ENCODE measurements around the gene CD83.

CD83 gene

DNA sequence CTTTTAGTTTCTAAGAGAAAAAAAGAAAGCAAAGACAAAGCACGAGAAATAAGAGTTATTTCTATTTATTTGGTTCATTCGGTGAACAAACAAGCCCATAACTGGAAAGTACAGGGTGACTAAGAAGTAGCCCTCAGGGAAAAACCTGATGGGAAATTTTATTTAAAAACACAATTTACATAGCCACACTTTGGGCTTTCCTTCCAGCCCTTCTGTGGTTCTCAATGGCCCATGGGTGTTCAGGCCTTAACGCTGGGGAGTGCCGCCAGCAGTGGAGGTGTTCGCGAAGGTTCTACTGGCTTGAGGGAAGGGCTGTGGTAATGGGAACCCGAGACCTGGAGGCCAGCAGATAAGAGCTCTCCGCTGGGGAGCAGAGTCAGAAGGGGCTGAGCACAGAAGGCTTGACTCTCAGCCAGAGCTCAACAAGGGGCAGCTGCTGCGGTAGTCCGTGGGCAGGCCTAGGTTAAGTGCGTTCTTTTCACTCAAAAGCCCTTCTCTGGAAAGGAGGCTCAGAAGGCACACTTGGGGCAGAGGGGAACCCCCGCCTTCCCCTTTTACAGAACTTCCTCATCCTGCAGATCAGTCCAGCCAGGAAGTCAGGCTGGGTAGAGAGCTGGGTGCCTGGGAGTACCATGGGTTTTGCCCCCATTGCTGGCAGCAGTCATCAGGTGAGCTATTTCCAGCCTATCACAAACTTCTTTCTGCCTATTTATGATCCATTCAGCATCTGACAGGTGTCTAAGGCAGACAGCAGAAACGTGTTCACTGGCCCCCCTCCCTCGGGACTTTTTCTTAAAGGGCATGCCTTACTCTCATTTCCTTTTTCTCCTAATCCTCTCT is 8.8 kb upstream of the CD83 start:
- peaks cover 17% of the 10 kb centered on the region for H3K9me3 ChIP-seq (ENCODE audit: control insufficient read depth, low read length)
- H3K27me3 ChIP-seq (replicated peaks; ENCODE audit: control insufficient read depth, insufficient read depth, low read length): peaks cover 26% of the 10 kb centered on the region
- no peaks in the 10 kb centered on the region for H3K4me1 ChIP-seq (ENCODE audit: control insufficient read depth, insufficient read depth, low read length)
- no peak overlapping the region for H3K4me3 ChIP-seq (ENCODE audit: low read length)
- no peaks in the 10 kb centered on the region for H3K36me3 ChIP-seq (ENCODE audit: control insufficient read depth, insufficient read depth, low read length, severe bottlenecking)
- no peak overlapping the region for H3K9ac ChIP-seq (ENCODE audit: low read length)
- no peak for DNase-seq (ENCODE audit: low read depth)

DNA sequence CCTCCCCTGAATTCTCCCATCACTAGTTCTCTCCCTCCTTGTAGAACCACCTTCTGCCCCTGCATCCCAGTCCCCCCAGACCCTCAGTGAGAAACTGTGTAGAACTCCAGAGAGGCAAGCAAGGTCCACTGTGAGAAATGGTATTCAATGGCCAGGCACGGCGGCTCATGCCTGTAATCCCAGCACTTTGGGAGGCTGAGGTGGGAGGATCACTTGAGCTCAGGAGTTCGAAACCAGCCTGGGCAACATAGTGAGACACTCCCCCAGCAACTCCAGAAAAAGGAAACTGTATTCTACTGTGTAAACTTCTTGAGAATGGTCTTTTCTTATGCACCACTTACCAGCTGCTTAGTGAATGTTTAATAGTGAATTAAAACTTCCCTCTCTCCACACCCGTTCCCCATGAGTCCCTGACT is 8.2 kb upstream of the CD83 start:
- Histone ChIP-seq H3K4me1 (ENCODE audit: control insufficient read depth, insufficient read depth, low read length) (no peaks in the 10 kb centered on the region), H3K4me3 (ENCODE audit: low read length) (no peak overlapping the region), H3K27me3 (replicated peaks; ENCODE audit: control insufficient read depth, insufficient read depth, low read length) (peaks cover 20% of the 10 kb centered on the region), H3K9me3 (ENCODE audit: control insufficient read depth, low read length) (peaks cover 17% of the 10 kb centered on the region), H3K36me3 (ENCODE audit: control insufficient read depth, insufficient read depth, low read length, severe bottlenecking) (no peaks in the 10 kb centered on the region), H3K9ac (ENCODE audit: low read length) (no peak overlapping the region)
- no peak for DNase-seq (ENCODE audit: low read depth)

DNA sequence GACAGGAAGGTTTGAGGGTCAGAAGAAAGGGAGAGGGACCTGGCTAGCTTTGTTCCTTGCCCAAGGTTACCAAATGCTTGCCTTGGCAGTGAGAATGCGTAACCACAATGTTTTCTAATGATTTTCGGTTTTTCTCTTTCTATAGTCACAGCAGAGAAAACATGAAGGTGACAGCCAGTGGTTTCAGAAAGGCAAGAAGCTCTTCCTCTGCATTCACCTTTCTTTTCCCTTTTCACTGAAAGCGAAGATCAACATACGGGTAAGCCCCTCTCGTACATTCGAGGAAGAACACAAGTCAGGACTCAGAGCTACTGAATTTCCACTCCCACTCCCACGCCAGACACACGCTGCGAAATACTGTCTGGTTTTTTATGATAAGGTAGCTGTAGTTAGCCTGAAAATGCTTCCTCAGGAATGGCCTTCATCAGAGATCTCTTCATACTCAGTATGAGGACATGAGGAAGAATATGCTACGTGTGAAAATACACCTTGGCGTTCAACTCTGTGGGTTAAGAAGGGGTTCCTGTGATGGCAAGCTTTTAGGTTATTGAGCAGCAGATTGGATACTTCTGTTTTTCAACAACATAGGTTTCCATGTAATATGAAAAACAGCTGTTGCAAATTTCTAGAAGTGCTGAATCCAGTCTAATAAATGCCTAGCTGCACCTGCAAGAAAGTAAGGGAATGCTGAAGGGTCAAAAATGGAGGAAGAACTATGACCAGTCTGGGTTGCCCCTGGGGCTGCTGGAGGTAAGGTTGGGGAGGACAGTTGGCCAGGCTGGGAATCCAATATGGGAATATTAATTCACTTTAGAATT is 7.4 kb upstream of the CD83 start:
- H3K4me1 ChIP-seq (ENCODE audit: control insufficient read depth, insufficient read depth, low read length): no peaks in the 10 kb centered on the region
- H3K36me3 ChIP-seq (ENCODE audit: control insufficient read depth, insufficient read depth, low read length, severe bottlenecking): no peaks in the 10 kb centered on the region
- H3K9me3 ChIP-seq (ENCODE audit: control insufficient read depth, low read length): peaks cover 17% of the 10 kb centered on the region
- no peak for DNase-seq (ENCODE audit: low read depth)
- H3K4me3 ChIP-seq (ENCODE audit: low read length): no peak overlapping the region
- H3K9ac ChIP-seq (ENCODE audit: low read length): no peak overlapping the region
- peaks cover 15% of the 10 kb centered on the region for H3K27me3 ChIP-seq (replicated peaks; ENCODE audit: control insufficient read depth, insufficient read depth, low read length)

DNA sequence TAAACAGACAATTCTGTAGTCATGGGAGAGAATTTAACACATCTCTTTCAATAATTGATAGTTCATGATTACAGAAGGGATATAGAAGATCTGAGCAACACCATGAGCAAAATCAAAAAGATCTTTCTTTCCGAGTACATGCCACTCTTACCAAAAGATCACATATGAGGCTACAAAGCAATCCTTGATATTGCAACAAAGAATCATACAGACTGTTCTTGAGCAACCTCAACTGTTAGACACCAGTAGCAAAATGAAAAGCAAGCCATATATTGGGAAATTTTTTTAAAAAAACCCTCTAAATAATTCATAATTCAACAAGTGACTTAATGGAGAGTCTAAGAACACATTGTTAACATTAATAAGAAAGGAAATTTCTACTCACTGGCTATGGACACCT is 3.6 kb upstream of the CD83 start:
- H3K27me3 ChIP-seq (replicated peaks; ENCODE audit: control insufficient read depth, insufficient read depth, low read length): peaks cover 11% of the 10 kb centered on the region

DNA sequence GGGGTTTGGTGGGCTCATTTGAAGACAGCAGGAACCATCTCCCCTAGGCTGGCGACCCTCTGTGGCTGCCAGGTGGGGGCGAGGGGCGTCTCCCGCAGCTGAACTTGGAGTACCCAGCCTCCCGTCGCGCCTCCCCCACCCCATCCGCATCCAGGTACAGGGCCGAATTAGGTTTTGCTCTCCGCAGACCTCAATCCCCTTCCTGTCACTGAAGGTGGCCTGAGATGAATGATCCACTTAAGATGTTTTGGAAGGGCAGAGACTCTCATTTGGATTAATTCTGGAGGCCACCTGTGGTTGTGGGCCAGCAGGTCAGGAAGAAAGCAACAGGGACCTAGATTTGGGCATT is 493 bp downstream of the CD83 start:
- Histone ChIP-seq H3K9me3 (ENCODE audit: control insufficient read depth, low read length) (no peaks in the 10 kb centered on the region), H3K36me3 (ENCODE audit: control insufficient read depth, insufficient read depth, low read length, severe bottlenecking) (no peaks in the 10 kb centered on the region), H3K4me1 (ENCODE audit: control insufficient read depth, insufficient read depth, low read length) (peaks cover 5% of the 10 kb centered on the region), H3K27me3 (replicated peaks; ENCODE audit: control insufficient read depth, insufficient read depth, low read length) (no peaks in the 10 kb centered on the region), H3K9ac (ENCODE audit: low read length) (peak overlapping the region; percentile 83), H3K4me3 (ENCODE audit: low read length) (peak overlapping the region; percentile 84)
- no peak for DNase-seq (ENCODE audit: low read depth)

More for the DNA sequence above, 3.6 kb upstream of the CD83 start:
- Histone ChIP-seq H3K9ac (ENCODE audit: low read length) (no peak overlapping the region), H3K36me3 (ENCODE audit: control insufficient read depth, insufficient read depth, low read length, severe bottlenecking) (no peaks in the 10 kb centered on the region), H3K9me3 (ENCODE audit: control insufficient read depth, low read length) (no peaks in the 10 kb centered on the region), H3K4me3 (ENCODE audit: low read length) (no peak overlapping the region), H3K4me1 (ENCODE audit: control insufficient read depth, insufficient read depth, low read length) (peaks cover 5% of the 10 kb centered on the region)
- no peak for DNase-seq (ENCODE audit: low read depth)

DNA sequence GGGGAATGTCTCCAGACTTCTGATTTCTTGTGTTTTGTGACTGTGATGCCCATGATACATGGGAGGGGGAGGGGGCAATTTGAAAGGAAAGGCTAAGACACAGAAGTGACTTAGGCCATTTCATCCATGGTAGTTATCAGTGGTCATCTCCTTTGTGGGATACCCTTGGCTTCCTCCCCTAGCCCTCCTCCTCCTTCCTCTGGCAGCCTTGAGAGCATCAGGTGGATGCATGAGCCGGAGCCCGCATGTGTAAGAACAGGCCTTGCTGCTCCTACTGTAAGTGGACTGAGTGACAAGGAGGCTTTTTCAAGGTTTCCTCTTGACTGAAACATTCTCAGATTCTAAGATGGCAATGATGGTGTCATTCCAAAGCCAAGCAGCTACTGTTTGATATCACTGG is 874 bp downstream of the CD83 start:
- Histone ChIP-seq H3K9ac (ENCODE audit: low read length) (no peak overlapping the region), H3K36me3 (ENCODE audit: control insufficient read depth, insufficient read depth, low read length, severe bottlenecking) (no peaks in the 10 kb centered on the region), H3K9me3 (ENCODE audit: control insufficient read depth, low read length) (no peaks in the 10 kb centered on the region), H3K27me3 (replicated peaks; ENCODE audit: control insufficient read depth, insufficient read depth, low read length) (no peaks in the 10 kb centered on the region), H3K4me3 (ENCODE audit: low read length) (peak overlapping the region; percentile 84), H3K4me1 (ENCODE audit: control insufficient read depth, insufficient read depth, low read length) (peaks cover 5% of the 10 kb centered on the region)
- no peak for DNase-seq (ENCODE audit: low read depth)

DNA sequence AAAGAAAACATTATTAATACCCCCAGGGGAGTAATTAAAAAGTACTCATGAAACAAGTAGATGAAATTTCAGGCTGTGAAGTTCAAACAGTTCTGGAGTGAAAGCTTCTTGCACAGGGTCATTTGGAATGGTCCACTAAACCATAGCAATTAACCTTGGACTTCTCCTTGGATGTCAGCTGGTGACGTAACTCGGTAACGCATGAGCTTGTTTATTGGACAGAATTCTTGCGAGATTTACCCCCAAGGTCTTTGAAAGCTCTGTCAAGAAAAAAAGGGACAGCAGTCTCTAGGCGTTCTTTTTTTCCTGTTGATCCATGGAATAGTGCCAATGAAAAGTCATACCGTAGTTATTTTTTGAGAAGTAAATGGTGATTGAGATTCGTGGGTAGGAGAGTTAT is 2.2 kb downstream of the CD83 start:
- H3K9me3 ChIP-seq (ENCODE audit: control insufficient read depth, low read length): no peaks in the 10 kb centered on the region

DNA sequence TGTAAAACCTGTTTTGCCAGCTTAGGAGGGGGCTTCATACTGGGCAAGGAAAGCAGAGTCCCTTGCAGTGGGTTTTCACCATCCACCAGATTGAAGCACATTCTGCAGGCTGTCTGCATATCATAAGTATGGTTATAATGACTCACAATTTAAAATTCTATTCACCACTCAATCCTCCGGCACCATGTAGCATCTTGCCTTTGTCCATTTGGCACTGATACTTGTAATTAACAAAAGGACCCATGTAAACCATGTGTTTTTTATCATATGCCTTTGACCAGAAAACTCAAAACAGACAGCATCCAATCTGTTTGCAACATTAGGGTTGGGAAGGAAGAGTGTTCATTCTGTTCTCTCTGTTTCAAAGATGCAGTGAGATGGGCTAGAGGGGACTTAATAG is 3.0 kb downstream of the CD83 start:
- no peak overlapping the region for H3K4me3 ChIP-seq (ENCODE audit: low read length)
- no peaks in the 10 kb centered on the region for H3K27me3 ChIP-seq (replicated peaks; ENCODE audit: control insufficient read depth, insufficient read depth, low read length)
- peaks cover 5% of the 10 kb centered on the region for H3K4me1 ChIP-seq (ENCODE audit: control insufficient read depth, insufficient read depth, low read length)
- no peak for DNase-seq (ENCODE audit: low read depth)
- H3K9ac ChIP-seq (ENCODE audit: low read length): no peak overlapping the region
- H3K36me3 ChIP-seq (ENCODE audit: control insufficient read depth, insufficient read depth, low read length, severe bottlenecking): no peaks in the 10 kb centered on the region
- no peaks in the 10 kb centered on the region for H3K9me3 ChIP-seq (ENCODE audit: control insufficient read depth, low read length)

More for the DNA sequence above, 2.2 kb downstream of the CD83 start:
- Histone ChIP-seq H3K4me3 (ENCODE audit: low read length) (no peak overlapping the region), H3K9ac (ENCODE audit: low read length) (no peak overlapping the region), H3K36me3 (ENCODE audit: control insufficient read depth, insufficient read depth, low read length, severe bottlenecking) (no peaks in the 10 kb centered on the region), H3K27me3 (replicated peaks; ENCODE audit: control insufficient read depth, insufficient read depth, low read length) (no peaks in the 10 kb centered on the region), H3K4me1 (ENCODE audit: control insufficient read depth, insufficient read depth, low read length) (peaks cover 5% of the 10 kb centered on the region)
- no peak for DNase-seq (ENCODE audit: low read depth)

DNA sequence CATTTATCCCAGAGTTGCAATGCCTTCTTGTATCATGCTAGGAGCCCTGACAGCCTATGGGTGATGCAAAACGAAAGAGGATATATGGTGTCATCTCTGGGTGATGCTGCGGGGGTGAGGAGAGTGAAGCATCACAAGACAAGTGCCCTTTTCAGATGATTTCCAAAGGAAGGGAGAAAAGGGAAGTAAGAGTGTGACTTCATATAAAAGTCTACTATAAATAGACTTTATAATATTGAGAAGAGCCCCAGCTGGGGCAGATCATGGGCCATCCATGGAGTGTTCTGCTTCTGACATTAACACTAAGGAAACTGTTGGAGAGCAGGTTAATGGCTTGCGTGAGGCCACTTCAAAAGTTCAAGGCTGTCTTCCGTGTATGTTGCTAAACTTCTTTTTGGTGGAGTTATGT is 4.4 kb downstream of the CD83 start:
- no peaks in the 10 kb centered on the region for H3K9me3 ChIP-seq (ENCODE audit: control insufficient read depth, low read length)
- peaks cover 5% of the 10 kb centered on the region for H3K4me1 ChIP-seq (ENCODE audit: control insufficient read depth, insufficient read depth, low read length)
- no peaks in the 10 kb centered on the region for H3K36me3 ChIP-seq (ENCODE audit: control insufficient read depth, insufficient read depth, low read length, severe bottlenecking)
- H3K4me3 ChIP-seq (ENCODE audit: low read length): no peak overlapping the region
- no peak overlapping the region for H3K9ac ChIP-seq (ENCODE audit: low read length)
- DNase-seq (ENCODE audit: low read depth): no peak
- no peaks in the 10 kb centered on the region for H3K27me3 ChIP-seq (replicated peaks; ENCODE audit: control insufficient read depth, insufficient read depth, low read length)

DNA sequence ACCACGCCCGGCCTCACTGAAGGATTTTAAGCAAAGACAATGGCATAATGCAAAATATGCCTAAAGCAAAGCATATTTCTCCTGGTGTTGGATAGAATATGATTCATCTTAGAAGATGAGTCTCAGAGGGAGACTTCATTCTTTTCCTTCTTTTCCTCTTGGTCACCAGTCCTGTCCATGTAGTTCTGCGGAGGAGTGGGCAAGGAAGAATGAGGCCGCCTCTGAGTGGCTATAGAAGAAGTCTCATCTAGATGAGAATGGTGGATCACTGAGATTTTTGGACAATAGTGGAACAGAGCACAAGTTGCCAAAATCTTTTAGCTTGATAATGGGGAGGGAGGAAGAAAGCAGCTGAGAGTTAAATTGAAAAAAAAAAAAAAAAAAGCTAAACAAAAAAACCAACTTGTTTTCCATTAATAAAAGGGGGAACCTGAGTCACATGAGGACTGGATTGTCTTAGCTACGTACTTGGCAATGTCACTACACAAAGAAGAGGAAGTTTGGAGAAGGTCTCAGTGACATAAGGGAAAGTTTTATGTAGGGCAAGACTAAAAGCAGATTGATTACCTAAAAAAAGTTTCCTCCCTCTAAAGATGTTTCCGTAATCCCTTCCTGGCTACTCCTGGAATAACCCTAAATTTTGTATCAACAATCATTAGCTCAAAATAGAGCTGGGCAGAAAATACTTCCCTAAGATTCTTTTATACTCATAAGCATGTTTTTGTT is 6.0 kb downstream of the CD83 start:
- no peaks in the 10 kb centered on the region for H3K36me3 ChIP-seq (ENCODE audit: control insufficient read depth, insufficient read depth, low read length, severe bottlenecking)

DNA sequence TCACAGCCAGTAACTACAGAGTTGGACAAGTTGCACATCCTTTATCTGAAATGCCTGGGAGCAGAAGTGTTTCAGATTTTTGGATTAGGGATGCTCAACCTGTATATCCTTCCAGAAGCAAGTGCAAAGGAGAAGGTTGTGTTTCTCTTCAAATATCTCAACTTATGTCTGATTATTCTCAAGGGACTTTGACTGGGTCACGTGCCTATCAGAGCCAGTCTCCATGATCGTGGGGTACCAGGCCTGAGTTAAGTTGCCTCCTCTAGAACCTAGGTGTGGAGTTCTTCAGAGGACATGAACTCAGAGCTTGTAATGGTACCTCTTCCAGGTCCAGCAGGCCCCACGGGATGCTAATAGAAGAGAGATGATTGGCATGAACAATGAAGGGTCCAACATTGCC is 7.8 kb downstream of the CD83 start:
- H3K36me3 ChIP-seq (ENCODE audit: control insufficient read depth, insufficient read depth, low read length, severe bottlenecking): no peaks in the 10 kb centered on the region
- no peaks in the 10 kb centered on the region for H3K9me3 ChIP-seq (ENCODE audit: control insufficient read depth, low read length)
- H3K27me3 ChIP-seq (replicated peaks; ENCODE audit: control insufficient read depth, insufficient read depth, low read length): no peaks in the 10 kb centered on the region
- H3K9ac ChIP-seq (ENCODE audit: low read length): no peak overlapping the region
- no peaks in the 10 kb centered on the region for H3K4me1 ChIP-seq (ENCODE audit: control insufficient read depth, insufficient read depth, low read length)
- DNase-seq (ENCODE audit: low read depth): no peak
- H3K4me3 ChIP-seq (ENCODE audit: low read length): no peak overlapping the region

More for the DNA sequence above, 6.0 kb downstream of the CD83 start:
- no peaks in the 10 kb centered on the region for H3K27me3 ChIP-seq (replicated peaks; ENCODE audit: control insufficient read depth, insufficient read depth, low read length)
- H3K4me1 ChIP-seq (ENCODE audit: control insufficient read depth, insufficient read depth, low read length): no peaks in the 10 kb centered on the region
- peak; percentile 25 for DNase-seq (ENCODE audit: low read depth)
- H3K9ac ChIP-seq (ENCODE audit: low read length): no peak overlapping the region
- H3K4me3 ChIP-seq (ENCODE audit: low read length): no peak overlapping the region
- H3K9me3 ChIP-seq (ENCODE audit: control insufficient read depth, low read length): no peaks in the 10 kb centered on the region

All from adipocyte (in vitro differentiated cells).